ENCODE measurements around the gene DUSP15. TPM values are rescaled to one million over a fixed set of nuclear protein-coding genes. Genes with fewer than 3 reads are reported as not detected.
"Not testable (repeated sequence)": the region's sequence is repeated elsewhere in the genome, so short reads cannot be mapped to it uniquely, and the experiment has no call there.

DUSP15 gene
- total RNA-seq, 1 experiment from 2014 or later = 9.1 TPM

- no peak for DNase-seq
- Histone ChIP-seq H3K27me3 (replicated peaks; ENCODE audit: control insufficient read depth, insufficient read depth, low read length) (no peaks in the 10 kb centered on the region), H3K4me1 (peaks cover 9% of the 10 kb centered on the region), H3K36me3 (ENCODE audit: control insufficient read depth, insufficient read depth, low read length) (no peaks in the 10 kb centered on the region), H3K9me3 (no peaks in the 10 kb centered on the region), H3K4me3 (ENCODE audit: low read depth, low read length) (no peak overlapping the region)
- Mint-ChIP-seq H3K4me3 (ENCODE audit: unreplicated experiment) (no peak overlapping the region), H3K27ac (ENCODE audit: unreplicated experiment) (no peak overlapping the region), H3K36me3 (ENCODE audit: insufficient read depth, unreplicated experiment) (no peaks in the 10 kb centered on the region), H3K9me3 (ENCODE audit: unreplicated experiment) (no peaks in the 10 kb centered on the region), H3K27me3 (ENCODE audit: insufficient read depth, unreplicated experiment) (no peaks in the 10 kb centered on the region), H3K4me1 (ENCODE audit: low read depth, unreplicated experiment) (peaks cover 4% of the 10 kb centered on the region)
- ChIA-PET CTCF (interaction anchor here (1.3 to 3.7 kb wide), 2 partner anchors 16 to 121 kb away, joined by 4 to 11 read pairs; partner anchors contain the start of gene PDRG1), POLR2A (no interaction called here)
- no peak for TF ChIP-seq CTCF (IDR thresholded peaks at IDR 0.05; ENCODE audit: insufficient read depth in 1 of 2, low read depth in 1 of 2, low read length in 1 of 2, severe bottlenecking in 1 of 2, unreplicated experiment in 1 of 2)
- BruUV-seq (replicated peaks) = no TSS peak
- intact Hi-C loops (cut with micrococcal nuclease; ENCODE audit: unreplicated experiment) = no loop called here
Observed at GRCh38 chr20:31831211-31831610, 39.1 kb downstream of the DUSP15 start.

- Mint-ChIP-seq H3K36me3 (ENCODE audit: insufficient read depth, unreplicated experiment) (no peaks in the 10 kb centered on the region), H3K27ac (ENCODE audit: unreplicated experiment) (no peak overlapping the region), H3K27me3 (ENCODE audit: insufficient read depth, unreplicated experiment) (no peaks in the 10 kb centered on the region), H3K4me3 (ENCODE audit: unreplicated experiment) (no peak overlapping the region), H3K4me1 (ENCODE audit: low read depth, unreplicated experiment) (no peaks in the 10 kb centered on the region), H3K9me3 (ENCODE audit: unreplicated experiment) (no peaks in the 10 kb centered on the region)
- POLR2A ChIA-PET = no interaction called here
- no peaks in the 10 kb centered on the region for H3K27me3 ChIP-seq (replicated peaks; ENCODE audit: control insufficient read depth, insufficient read depth, low read length)
- no peak for DNase-seq
- H3K9me3 ChIP-seq = no peaks in the 10 kb centered on the region
- CTCF ChIA-PET = interaction anchor here (1.3 to 3.7 kb wide), 2 partner anchors 16 to 121 kb away, joined by 4 to 11 read pairs; partner anchors contain the start of gene PDRG1
- intact Hi-C loops (cut with micrococcal nuclease; ENCODE audit: unreplicated experiment) = no loop called here
- no peaks in the 10 kb centered on the region for H3K36me3 ChIP-seq (ENCODE audit: control insufficient read depth, insufficient read depth, low read length)
- BruUV-seq (replicated peaks) = no TSS peak
- no peak overlapping the region for H3K4me3 ChIP-seq (ENCODE audit: low read depth, low read length)
- TF ChIP-seq CTCF (IDR thresholded peaks at IDR 0.05; ENCODE audit: insufficient read depth in 1 of 2, low read depth in 1 of 2, low read length in 1 of 2, severe bottlenecking in 1 of 2, unreplicated experiment in 1 of 2) = no peak
- peaks cover 2% of the 10 kb centered on the region for H3K4me1 ChIP-seq
Observed at GRCh38 chr20:31830406-31830981, 39.8 kb downstream of the DUSP15 start.

DNA sequence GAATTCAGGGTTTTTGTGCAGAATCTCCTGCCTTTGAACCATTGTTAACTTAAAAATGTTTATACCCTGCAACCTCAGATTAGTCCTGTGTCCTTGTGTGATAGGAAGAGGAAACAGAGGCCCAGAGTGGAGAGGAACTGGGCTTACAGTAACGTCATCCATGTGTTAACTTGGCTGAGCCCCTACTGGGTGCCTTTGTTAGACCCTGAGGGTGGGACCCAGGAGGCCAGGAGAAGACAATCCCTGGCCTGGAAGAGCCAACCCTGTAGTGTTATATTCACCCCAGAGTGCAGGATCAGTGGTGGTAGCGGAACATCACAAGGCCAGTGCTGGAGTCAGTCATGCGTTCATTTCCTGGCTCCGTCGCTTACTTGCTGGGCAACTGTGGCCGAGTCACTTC lies 40.6 kb downstream of the DUSP15 start:
- H3K4me1 ChIP-seq = no peaks in the 10 kb centered on the region

GRCh38 chr20:31828016-31828415 lies 42.3 kb downstream of the DUSP15 start:
- H3K36me3 Mint-ChIP-seq (ENCODE audit: insufficient read depth, unreplicated experiment); H3K9me3 Mint-ChIP-seq (ENCODE audit: unreplicated experiment); H3K27me3 ChIP-seq (replicated peaks; ENCODE audit: control insufficient read depth, insufficient read depth, low read length); H3K9me3 ChIP-seq; intact Hi-C loops (cut with micrococcal nuclease; ENCODE audit: unreplicated experiment); H3K4me1 ChIP-seq; BruUV-seq (replicated peaks); POLR2A ChIA-PET; H3K4me1 Mint-ChIP-seq (ENCODE audit: low read depth, unreplicated experiment); H3K36me3 ChIP-seq (ENCODE audit: control insufficient read depth, insufficient read depth, low read length); H3K4me3 Mint-ChIP-seq (ENCODE audit: unreplicated experiment); H3K4me3 ChIP-seq (ENCODE audit: low read depth, low read length); H3K27ac Mint-ChIP-seq (ENCODE audit: unreplicated experiment); H3K27me3 Mint-ChIP-seq (ENCODE audit: insufficient read depth, unreplicated experiment); DNase-seq: not testable (repeated sequence)
- CTCF ChIA-PET = interaction anchor here (1.6 kb wide), 1 partner anchor 9 kb away, joined by 7 read pairs; no protein-coding TSS in a partner anchor

More for the DNA sequence above, 40.6 kb downstream of the DUSP15 start:
- Histone ChIP-seq H3K4me3 (ENCODE audit: low read depth, low read length) (no peak overlapping the region), H3K27me3 (replicated peaks; ENCODE audit: control insufficient read depth, insufficient read depth, low read length) (no peaks in the 10 kb centered on the region), H3K9me3 (no peaks in the 10 kb centered on the region), H3K36me3 (ENCODE audit: control insufficient read depth, insufficient read depth, low read length) (no peaks in the 10 kb centered on the region)
- DNase-seq = no peak
- intact Hi-C loops (cut with micrococcal nuclease; ENCODE audit: unreplicated experiment) = no loop called here
- no peak for TF ChIP-seq CTCF (IDR thresholded peaks at IDR 0.05; ENCODE audit: insufficient read depth in 1 of 2, low read depth in 1 of 2, low read length in 1 of 2, severe bottlenecking in 1 of 2, unreplicated experiment in 1 of 2)
- CTCF ChIA-PET = interaction anchor here (3.7 kb wide), 1 partner anchor 17 kb away, joined by 11 read pairs; no protein-coding TSS in a partner anchor
- BruUV-seq (replicated peaks) = no TSS peak
- Mint-ChIP-seq H3K27ac (ENCODE audit: unreplicated experiment) (no peak overlapping the region), H3K4me3 (ENCODE audit: unreplicated experiment) (no peak overlapping the region), H3K36me3 (ENCODE audit: insufficient read depth, unreplicated experiment) (no peaks in the 10 kb centered on the region), H3K9me3 (ENCODE audit: unreplicated experiment) (no peaks in the 10 kb centered on the region), H3K27me3 (ENCODE audit: insufficient read depth, unreplicated experiment) (no peaks in the 10 kb centered on the region), H3K4me1 (ENCODE audit: low read depth, unreplicated experiment) (no peaks in the 10 kb centered on the region)
- POLR2A ChIA-PET = no interaction called here

Data from Caco-2 (cell line).